ENCODE data around the gene HLA-DQA1. TPM values are rescaled to one million over a fixed set of nuclear protein-coding genes. Genes with fewer than 3 reads are reported as not detected.
"Not testable (repeated sequence)": the region's sequence is repeated elsewhere in the genome, so short reads cannot be mapped to it uniquely, and the experiment has no call there.

HLA-DQA1 gene
- total RNA-seq, 2 experiments from 2014 or later: 5.9 to 6.9 TPM

GRCh38 chr6:32669893-32670292, 32.7 kb downstream of the HLA-DQA1 start:
- Mint-ChIP-seq H3K4me1 (ENCODE audit: low read depth) (peaks cover 36% of the 10 kb centered on the region), H3K27me3 (peaks cover 8% of the 10 kb centered on the region), H3K27ac (no peak overlapping the region), H3K36me3 (ENCODE audit: low read depth) (no peaks in the 10 kb centered on the region), H3K4me3 (no peak overlapping the region), H3K9me3 (no peaks in the 10 kb centered on the region)
- ATAC-seq (ENCODE audit: poor library complexity): no peak
- ChIA-PET POLR2A (no interaction called here), CTCF (no interaction called here)
- intact Hi-C loops (cut with DNase I, micrococcal nuclease): loop anchor here in 1 of 2 experiments (2.0 kb wide), 1 partner anchor 15 kb away; no protein-coding TSS in a partner anchor
- no peaks in the 10 kb centered on the region for H3K36me3 ChIP-seq (ENCODE audit: insufficient read depth, low read length)
- no peak overlapping the region for H3K27ac ChIP-seq (ENCODE audit: low read depth in 1 of 2, low read length in 2 of 2)
- no peaks in the 10 kb centered on the region for H3K27me3 ChIP-seq (ENCODE audit: control insufficient read depth in 1 of 2, insufficient read depth in 2 of 2, low read length in 2 of 2)
- H3K9me3 ChIP-seq (ENCODE audit: control insufficient read depth in 1 of 2, insufficient read depth in 1 of 2, low read length in 2 of 2): peaks cover 0 to 5% of the 10 kb centered on the region in 2 experiments
- peaks cover 4% of the 10 kb centered on the region for H3K4me1 ChIP-seq (ENCODE audit: insufficient read depth, low read length)
- H3K4me3 ChIP-seq (ENCODE audit: low read length): no peak overlapping the region
- DNase-seq: no peak
- no peak for TF ChIP-seq CTCF (IDR thresholded peaks at IDR 0.05)

GRCh38 chr6:32671908-32672307, 34.7 kb downstream of the HLA-DQA1 start:
- H3K36me3 Mint-ChIP-seq (ENCODE audit: low read depth); intact Hi-C loops (cut with DNase I, micrococcal nuclease); H3K9me3 ChIP-seq (ENCODE audit: control insufficient read depth in 1 of 2, insufficient read depth in 1 of 2, low read length in 2 of 2); H3K27me3 ChIP-seq (ENCODE audit: control insufficient read depth in 1 of 2, insufficient read depth in 2 of 2, low read length in 2 of 2); H3K27ac Mint-ChIP-seq; H3K27me3 Mint-ChIP-seq; H3K4me1 ChIP-seq (ENCODE audit: insufficient read depth, low read length); H3K9me3 Mint-ChIP-seq; H3K36me3 ChIP-seq (ENCODE audit: insufficient read depth, low read length); H3K4me3 Mint-ChIP-seq; POLR2A ChIA-PET; ATAC-seq (ENCODE audit: poor library complexity); CTCF ChIA-PET; H3K4me3 ChIP-seq (ENCODE audit: low read length); DNase-seq; H3K27ac ChIP-seq (ENCODE audit: low read depth in 1 of 2, low read length in 2 of 2): not testable (repeated sequence)
- peaks cover 16% of the 10 kb centered on the region for H3K4me1 Mint-ChIP-seq (ENCODE audit: low read depth)

GRCh38 chr6:32674123-32674522, 36.9 kb downstream of the HLA-DQA1 start:
- H3K4me3 Mint-ChIP-seq; H3K36me3 ChIP-seq (ENCODE audit: insufficient read depth, low read length); H3K4me1 ChIP-seq (ENCODE audit: insufficient read depth, low read length); CTCF ChIA-PET; H3K4me3 ChIP-seq (ENCODE audit: low read length); H3K9me3 Mint-ChIP-seq; H3K27me3 ChIP-seq (ENCODE audit: control insufficient read depth in 1 of 2, insufficient read depth in 2 of 2, low read length in 2 of 2); H3K9me3 ChIP-seq (ENCODE audit: control insufficient read depth in 1 of 2, insufficient read depth in 1 of 2, low read length in 2 of 2); H3K27me3 Mint-ChIP-seq; ATAC-seq (ENCODE audit: poor library complexity); H3K27ac ChIP-seq (ENCODE audit: low read depth in 1 of 2, low read length in 2 of 2); POLR2A ChIA-PET; H3K27ac Mint-ChIP-seq; H3K36me3 Mint-ChIP-seq (ENCODE audit: low read depth); intact Hi-C loops (cut with DNase I, micrococcal nuclease); H3K4me1 Mint-ChIP-seq (ENCODE audit: low read depth); DNase-seq: not testable (repeated sequence)

GRCh38 chr6:32679492-32679891, 42.3 kb downstream of the HLA-DQA1 start:
- H3K9me3 Mint-ChIP-seq: peaks cover 8% of the 10 kb centered on the region
- no peak overlapping the region for H3K27ac Mint-ChIP-seq
- no peaks in the 10 kb centered on the region for H3K36me3 Mint-ChIP-seq (ENCODE audit: low read depth)
- ATAC-seq (ENCODE audit: poor library complexity) (no peak), DNase-seq (no peak)
- peaks cover 7% of the 10 kb centered on the region for H3K4me1 Mint-ChIP-seq (ENCODE audit: low read depth)
- Histone ChIP-seq H3K27me3 (ENCODE audit: control insufficient read depth in 1 of 2, insufficient read depth in 2 of 2, low read length in 2 of 2) (no peaks in the 10 kb centered on the region), H3K4me1 (ENCODE audit: insufficient read depth, low read length) (no peaks in the 10 kb centered on the region), H3K27ac (ENCODE audit: low read depth in 1 of 2, low read length in 2 of 2) (no peak overlapping the region), H3K9me3 (ENCODE audit: control insufficient read depth in 1 of 2, insufficient read depth in 1 of 2, low read length in 2 of 2) (peaks cover 0 to 4% of the 10 kb centered on the region in 2 experiments), H3K36me3 (ENCODE audit: insufficient read depth, low read length) (no peaks in the 10 kb centered on the region), H3K4me3 (ENCODE audit: low read length) (no peak overlapping the region)
- no peaks in the 10 kb centered on the region for H3K27me3 Mint-ChIP-seq
- TF ChIP-seq CTCF (IDR thresholded peaks at IDR 0.05): no peak
- intact Hi-C loops (cut with DNase I, micrococcal nuclease): no loop called here
- ChIA-PET POLR2A (no interaction called here), CTCF (no interaction called here)
- no peak overlapping the region for H3K4me3 Mint-ChIP-seq

All from CD4-positive, alpha-beta T cell (primary cell).